ENCODE results near the gene NIN.
A peak's percentile ranks its signal among the peaks of the same experiment; 100 is the strongest.

NIN gene

GRCh38 chr14:50830932-50831725 lies at the start of gene NIN:
TSS of gene NIN (minus strand) at chr14:50831162. CDS start at chr14:50822056, 9,106 bp downstream.
- no peaks in the 10 kb centered on the region for H3K27me3 Mint-ChIP-seq
- no peaks in the 10 kb centered on the region for H3K9me3 Mint-ChIP-seq
- peaks cover 17% of the 10 kb centered on the region for H3K36me3 Mint-ChIP-seq (ENCODE audit: low read depth)
- H3K4me3 Mint-ChIP-seq, result peak within 1 kb of the TSS; percentile 91
- H3K27ac Mint-ChIP-seq, result peak within 1 kb of the TSS; percentile 88
- H3K4me1 Mint-ChIP-seq (ENCODE audit: low read depth), result peaks cover 75% of the 10 kb centered on the region

GRCh38 chr14:50875359-50876070 lies 44.6 kb upstream of the NIN start:
- Mint-ChIP-seq H3K27ac (no peak overlapping the region), H3K4me3 (no peak overlapping the region), H3K27me3 (peaks cover 81% of the 10 kb centered on the region), H3K4me1 (ENCODE audit: low read depth) (peaks cover 41% of the 10 kb centered on the region), H3K9me3 (no peaks in the 10 kb centered on the region), H3K36me3 (ENCODE audit: low read depth) (no peaks in the 10 kb centered on the region)

- Mint-ChIP-seq H3K27me3 (peaks cover 84% of the 10 kb centered on the region), H3K36me3 (ENCODE audit: low read depth) (no peaks in the 10 kb centered on the region), H3K4me1 (ENCODE audit: low read depth) (peaks cover 41% of the 10 kb centered on the region), H3K27ac (no peak overlapping the region), H3K4me3 (no peak overlapping the region), H3K9me3 (no peaks in the 10 kb centered on the region)
These were observed 43.8 kb upstream of the NIN start for GRCh38 chr14:50874757-50875156.

GRCh38 chr14:50871914-50872732 lies 41.2 kb upstream of the NIN start, which contains the start of gene ABHD12B:
TSS of gene ABHD12B (plus strand) at chr14:50872053. CDS start at chr14:50872175, 122 bp downstream.
- peak within 1 kb of the TSS; percentile 19 for H3K4me3 Mint-ChIP-seq

GRCh38 chr14:50871228-50871627 lies 40.3 kb upstream of the NIN start:
- H3K27ac Mint-ChIP-seq, result no peak overlapping the region
- H3K4me1 Mint-ChIP-seq (ENCODE audit: low read depth), result peaks cover 40% of the 10 kb centered on the region
- peak overlapping the region; percentile 19 for H3K4me3 Mint-ChIP-seq
- H3K36me3 Mint-ChIP-seq (ENCODE audit: low read depth), result no peaks in the 10 kb centered on the region
- H3K27me3 Mint-ChIP-seq, result peaks cover 79% of the 10 kb centered on the region
- H3K9me3 Mint-ChIP-seq, result no peaks in the 10 kb centered on the region

More at GRCh38 chr14:50871914-50872732, 41.2 kb upstream of the NIN start, which contains the start of gene ABHD12B:
- Mint-ChIP-seq H3K36me3 (ENCODE audit: low read depth) (no peaks in the 10 kb centered on the region), H3K27ac (no peak within 1 kb of the TSS), H3K27me3 (peaks cover 81% of the 10 kb centered on the region), H3K9me3 (no peaks in the 10 kb centered on the region), H3K4me1 (ENCODE audit: low read depth) (peaks cover 41% of the 10 kb centered on the region)

- no peak overlapping the region for H3K4me3 Mint-ChIP-seq
- H3K27ac Mint-ChIP-seq, result no peak overlapping the region
- H3K4me1 Mint-ChIP-seq (ENCODE audit: low read depth), result peaks cover under 1% of the 10 kb centered on the region
- no peaks in the 10 kb centered on the region for H3K9me3 Mint-ChIP-seq
- H3K36me3 Mint-ChIP-seq (ENCODE audit: low read depth), result no peaks in the 10 kb centered on the region
- H3K27me3 Mint-ChIP-seq, result peaks cover 46% of the 10 kb centered on the region
These were observed 34.6 kb upstream of the NIN start for GRCh38 chr14:50865391-50866076.

- no peaks in the 10 kb centered on the region for H3K36me3 Mint-ChIP-seq (ENCODE audit: low read depth)
- no peak overlapping the region for H3K4me3 Mint-ChIP-seq
- peaks cover 40% of the 10 kb centered on the region for H3K27me3 Mint-ChIP-seq
- H3K4me1 Mint-ChIP-seq (ENCODE audit: low read depth), result peaks cover 7% of the 10 kb centered on the region
- H3K27ac Mint-ChIP-seq, result no peak overlapping the region
- no peaks in the 10 kb centered on the region for H3K9me3 Mint-ChIP-seq
These were observed 34.0 kb upstream of the NIN start for GRCh38 chr14:50864946-50865345.

- Mint-ChIP-seq H3K27ac (no peak overlapping the region), H3K27me3 (peaks cover 33% of the 10 kb centered on the region), H3K4me3 (no peak overlapping the region), H3K9me3 (no peaks in the 10 kb centered on the region), H3K36me3 (ENCODE audit: low read depth) (no peaks in the 10 kb centered on the region), H3K4me1 (ENCODE audit: low read depth) (peaks cover 10% of the 10 kb centered on the region)
These were observed 33.3 kb upstream of the NIN start for GRCh38 chr14:50864237-50864636.

GRCh38 chr14:50862036-50862570 lies 31.1 kb upstream of the NIN start:
- Mint-ChIP-seq H3K4me1 (ENCODE audit: low read depth) (peaks cover 13% of the 10 kb centered on the region), H3K27ac (no peak overlapping the region), H3K36me3 (ENCODE audit: low read depth) (no peaks in the 10 kb centered on the region), H3K9me3 (no peaks in the 10 kb centered on the region), H3K4me3 (no peak overlapping the region), H3K27me3 (peaks cover 15% of the 10 kb centered on the region)

- peaks cover 13% of the 10 kb centered on the region for H3K4me1 Mint-ChIP-seq (ENCODE audit: low read depth)
- peaks cover 3% of the 10 kb centered on the region for H3K27me3 Mint-ChIP-seq
- peak overlapping the region; percentile 36 for H3K27ac Mint-ChIP-seq
- H3K4me3 Mint-ChIP-seq, result peak overlapping the region; percentile 87
- no peaks in the 10 kb centered on the region for H3K36me3 Mint-ChIP-seq (ENCODE audit: low read depth)
- no peaks in the 10 kb centered on the region for H3K9me3 Mint-ChIP-seq
These were observed 29.6 kb upstream of the NIN start for GRCh38 chr14:50860478-50861086.

- Mint-ChIP-seq H3K27ac (no peak overlapping the region), H3K4me3 (peak overlapping the region; percentile 87), H3K9me3 (no peaks in the 10 kb centered on the region), H3K4me1 (ENCODE audit: low read depth) (peaks cover 13% of the 10 kb centered on the region), H3K36me3 (ENCODE audit: low read depth) (no peaks in the 10 kb centered on the region), H3K27me3 (no peaks in the 10 kb centered on the region)
These were observed 28.3 kb upstream of the NIN start for GRCh38 chr14:50859296-50859624.

- Mint-ChIP-seq H3K27me3 (no peaks in the 10 kb centered on the region), H3K4me1 (ENCODE audit: low read depth) (peaks cover 13% of the 10 kb centered on the region), H3K9me3 (no peaks in the 10 kb centered on the region), H3K4me3 (no peak overlapping the region), H3K27ac (no peak overlapping the region), H3K36me3 (ENCODE audit: low read depth) (no peaks in the 10 kb centered on the region)
These were observed 25.7 kb upstream of the NIN start for GRCh38 chr14:50856660-50857059.

GRCh38 chr14:50855558-50855957 lies 24.6 kb upstream of the NIN start:
- no peaks in the 10 kb centered on the region for H3K27me3 Mint-ChIP-seq
- no peak overlapping the region for H3K27ac Mint-ChIP-seq
- peaks cover 13% of the 10 kb centered on the region for H3K4me1 Mint-ChIP-seq (ENCODE audit: low read depth)
- H3K4me3 Mint-ChIP-seq, result no peak overlapping the region
- H3K9me3 Mint-ChIP-seq, result no peaks in the 10 kb centered on the region
- H3K36me3 Mint-ChIP-seq (ENCODE audit: low read depth), result no peaks in the 10 kb centered on the region

GRCh38 chr14:50854521-50854920 lies 23.6 kb upstream of the NIN start:
- Mint-ChIP-seq H3K9me3 (no peaks in the 10 kb centered on the region), H3K36me3 (ENCODE audit: low read depth) (no peaks in the 10 kb centered on the region), H3K4me3 (no peak overlapping the region), H3K4me1 (ENCODE audit: low read depth) (peaks cover 6% of the 10 kb centered on the region), H3K27ac (no peak overlapping the region), H3K27me3 (no peaks in the 10 kb centered on the region)

All from stimulated activated naive CD8-positive, alpha-beta T cell treated with anti-CD3 and anti-CD28 coated beads, Interleukin-15, Interleukin-2, amounts not matched to agents 100 ng/mL and 50 ng/mL, for 24 hours (primary cell).